ENCODE results near the gene MYO1D. TPM values are rescaled to one million over a fixed set of nuclear protein-coding genes. Genes with fewer than 3 reads are reported as not detected.

The MYO1D gene
- total RNA-seq, 1 experiment from 2014 or later: 57.2 TPM

- CTCF ChIA-PET: no interaction called here
- Mint-ChIP-seq H3K27me3 (ENCODE audit: unreplicated experiment) (no peaks in the 10 kb centered on the region), H3K27ac (ENCODE audit: unreplicated experiment) (no peak overlapping the region), H3K36me3 (ENCODE audit: insufficient read depth, unreplicated experiment) (no peaks in the 10 kb centered on the region), H3K4me1 (ENCODE audit: low read depth, unreplicated experiment) (no peaks in the 10 kb centered on the region), H3K9me3 (ENCODE audit: low read depth, unreplicated experiment) (no peaks in the 10 kb centered on the region), H3K4me3 (ENCODE audit: low read depth, unreplicated experiment) (no peak overlapping the region)
- intact Hi-C loops (cut with micrococcal nuclease; ENCODE audit: unreplicated experiment): no loop called here
- TF ChIP-seq CTCF (IDR thresholded peaks at IDR 0.05; ENCODE audit: unreplicated experiment): no peak
- DNase-seq: no peak
- BruUV-seq (replicated peaks): no TSS peak
Measured at GRCh38 chr17:32695864-32696263, 181.1 kb downstream of the MYO1D start.

GRCh38 chr17:32693194-32693897 lies 183.6 kb downstream of the MYO1D start:
- no peak overlapping the region for H3K4me3 Mint-ChIP-seq (ENCODE audit: low read depth, unreplicated experiment)
- no peaks in the 10 kb centered on the region for H3K27me3 Mint-ChIP-seq (ENCODE audit: unreplicated experiment)
- no peak for TF ChIP-seq CTCF (IDR thresholded peaks at IDR 0.05; ENCODE audit: unreplicated experiment)
- H3K4me1 Mint-ChIP-seq (ENCODE audit: low read depth, unreplicated experiment): no peaks in the 10 kb centered on the region
- intact Hi-C loops (cut with micrococcal nuclease; ENCODE audit: unreplicated experiment): no loop called here
- H3K9me3 Mint-ChIP-seq (ENCODE audit: low read depth, unreplicated experiment): no peaks in the 10 kb centered on the region
- no peak overlapping the region for H3K27ac Mint-ChIP-seq (ENCODE audit: unreplicated experiment)
- CTCF ChIA-PET: no interaction called here
- no peak for DNase-seq
- BruUV-seq (replicated peaks): no TSS peak
- H3K36me3 Mint-ChIP-seq (ENCODE audit: insufficient read depth, unreplicated experiment): no peaks in the 10 kb centered on the region

GRCh38 chr17:32692179-32692578 lies 184.7 kb downstream of the MYO1D start:
- CTCF ChIA-PET: no interaction called here
- H3K4me1 Mint-ChIP-seq (ENCODE audit: low read depth, unreplicated experiment): no peaks in the 10 kb centered on the region
- H3K9me3 Mint-ChIP-seq (ENCODE audit: low read depth, unreplicated experiment): no peaks in the 10 kb centered on the region
- no peak for TF ChIP-seq CTCF (IDR thresholded peaks at IDR 0.05; ENCODE audit: unreplicated experiment)
- no TSS peak for BruUV-seq (replicated peaks)
- no peaks in the 10 kb centered on the region for H3K27me3 Mint-ChIP-seq (ENCODE audit: unreplicated experiment)
- intact Hi-C loops (cut with micrococcal nuclease; ENCODE audit: unreplicated experiment): no loop called here
- H3K36me3 Mint-ChIP-seq (ENCODE audit: insufficient read depth, unreplicated experiment): no peaks in the 10 kb centered on the region
- H3K4me3 Mint-ChIP-seq (ENCODE audit: low read depth, unreplicated experiment): no peak overlapping the region
- no peak overlapping the region for H3K27ac Mint-ChIP-seq (ENCODE audit: unreplicated experiment)
- no peak for DNase-seq

- H3K36me3 Mint-ChIP-seq (ENCODE audit: insufficient read depth, unreplicated experiment): no peaks in the 10 kb centered on the region
- H3K27me3 Mint-ChIP-seq (ENCODE audit: unreplicated experiment): no peaks in the 10 kb centered on the region
- H3K9me3 Mint-ChIP-seq (ENCODE audit: low read depth, unreplicated experiment): no peaks in the 10 kb centered on the region
- no peak for TF ChIP-seq CTCF (IDR thresholded peaks at IDR 0.05; ENCODE audit: unreplicated experiment)
- CTCF ChIA-PET: interaction anchor here (0.7 kb wide), 1 partner anchor 1135 kb away, joined by 3 read pairs; no protein-coding TSS in a partner anchor
- BruUV-seq (replicated peaks): no TSS peak
- H3K4me1 Mint-ChIP-seq (ENCODE audit: low read depth, unreplicated experiment): no peaks in the 10 kb centered on the region
- H3K4me3 Mint-ChIP-seq (ENCODE audit: low read depth, unreplicated experiment): no peak overlapping the region
- intact Hi-C loops (cut with micrococcal nuclease; ENCODE audit: unreplicated experiment): no loop called here
- no peak overlapping the region for H3K27ac Mint-ChIP-seq (ENCODE audit: unreplicated experiment)
- DNase-seq: no peak
Measured at GRCh38 chr17:32689348-32689747, 187.6 kb downstream of the MYO1D start.
